GM18907 (cell line): ENCODE measurements around the gene SERPINH1.

Source experiments
- ATAC-seq: cut with Tn5 transposase; IDR thresholded peaks from one replicate; pipeline ENCODE4 v1.9.1; 2021; ENCODE audit warnings: mild to moderate bottlenecking, moderate library complexity; ENCODE audit not compliant: unreplicated experiment

Gene SERPINH1

DNA sequence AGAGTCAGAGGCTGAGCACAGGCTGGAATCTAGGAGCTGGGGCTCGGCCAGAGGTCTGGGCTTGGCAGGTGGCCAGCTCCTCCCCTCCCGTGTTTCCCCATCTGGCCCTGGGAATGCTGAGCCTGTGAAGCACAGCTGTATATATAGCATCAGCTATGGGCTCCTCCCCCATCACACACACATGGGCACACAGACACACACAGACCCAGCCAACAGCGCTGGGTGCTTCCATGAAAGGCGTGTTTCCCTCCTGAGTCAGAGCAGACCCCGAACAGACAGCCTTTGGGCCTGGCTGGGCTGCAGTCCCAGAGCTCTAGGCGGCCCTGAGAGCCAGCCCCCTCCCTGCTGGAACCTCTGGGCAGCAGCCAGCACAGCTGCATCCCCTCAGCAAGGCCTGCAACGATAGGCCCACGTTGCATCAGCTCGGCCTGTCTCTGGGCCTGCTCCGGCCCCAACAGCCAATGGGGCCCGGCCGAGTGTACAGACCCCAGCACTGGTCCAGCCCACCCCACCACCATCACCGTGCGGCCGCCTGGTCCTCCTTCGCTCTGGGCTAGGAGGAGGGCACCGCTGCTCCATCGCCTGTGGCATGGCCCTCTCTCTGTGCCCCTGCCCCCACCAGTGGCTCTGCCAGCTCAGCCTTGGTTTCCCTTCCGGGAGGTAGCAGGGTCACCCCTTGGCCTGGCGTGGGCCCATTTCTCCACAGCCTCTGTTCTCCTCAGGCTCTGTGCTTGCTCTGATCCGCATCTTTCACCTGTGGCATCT is 7.6 kb upstream of the SERPINH1 start:
- no peak for ATAC-seq

DNA sequence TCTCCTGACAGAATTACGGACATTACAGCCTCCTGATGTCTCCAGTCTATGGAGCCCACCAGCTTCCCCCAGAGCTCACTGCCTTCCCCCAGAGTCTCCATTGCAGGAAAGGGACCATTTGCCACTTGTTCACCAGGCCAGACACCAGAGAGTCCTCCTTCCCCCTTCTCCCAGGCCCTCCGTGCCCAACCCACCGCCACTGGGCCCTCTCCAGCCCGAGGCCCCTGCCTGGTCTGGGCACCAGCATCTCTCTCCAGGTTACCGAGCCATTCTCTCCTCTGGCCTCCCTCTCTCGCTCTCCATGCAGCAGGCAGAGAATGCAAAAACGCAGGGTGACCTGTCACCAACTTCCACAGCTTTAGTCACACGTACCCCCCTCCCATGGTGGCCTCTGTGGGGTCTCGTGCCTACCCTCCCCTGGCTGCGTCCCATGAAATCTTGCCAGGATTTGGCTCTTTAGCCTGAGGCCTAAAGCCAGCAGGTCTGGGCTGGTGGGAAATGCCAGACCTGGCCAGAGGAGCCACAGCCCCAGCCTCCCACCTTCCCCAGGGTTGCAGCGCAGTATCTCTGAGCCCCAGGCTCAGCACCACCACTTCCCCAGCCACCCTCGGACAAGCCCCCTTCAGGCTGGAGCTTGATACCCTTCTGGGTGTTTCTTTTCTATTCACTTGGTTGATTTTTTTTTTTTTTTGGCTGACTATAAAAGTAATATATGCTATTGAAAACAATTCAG is 6.8 kb upstream of the SERPINH1 start:
- ATAC-seq: no peak

DNA sequence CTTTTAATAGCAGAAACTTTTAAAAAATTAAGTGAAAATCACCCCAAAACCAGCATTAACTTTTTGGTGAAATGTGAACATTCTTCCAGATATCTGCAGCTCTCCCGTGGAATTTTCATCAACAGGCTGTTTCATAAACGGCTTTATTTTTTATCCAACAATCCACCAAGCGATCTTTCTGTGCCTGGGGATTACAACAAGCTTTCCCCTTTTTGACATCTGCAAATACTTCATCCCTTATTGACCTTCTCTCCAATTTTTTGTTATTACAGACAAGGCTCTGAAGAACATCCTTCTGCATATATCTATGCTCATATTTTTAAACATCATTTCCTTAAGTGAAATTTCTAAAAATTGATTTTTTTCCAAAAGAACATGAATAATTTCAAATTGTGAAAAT is 5.8 kb upstream of the SERPINH1 start:
- ATAC-seq: no peak

GRCh38 chr11:75557666-75558494 is 4.2 kb upstream of the SERPINH1 start:
- ATAC-seq: no peak

- no peak for ATAC-seq
Measured at GRCh38 chr11:75558939-75559843, 2.9 kb upstream of the SERPINH1 start.

DNA sequence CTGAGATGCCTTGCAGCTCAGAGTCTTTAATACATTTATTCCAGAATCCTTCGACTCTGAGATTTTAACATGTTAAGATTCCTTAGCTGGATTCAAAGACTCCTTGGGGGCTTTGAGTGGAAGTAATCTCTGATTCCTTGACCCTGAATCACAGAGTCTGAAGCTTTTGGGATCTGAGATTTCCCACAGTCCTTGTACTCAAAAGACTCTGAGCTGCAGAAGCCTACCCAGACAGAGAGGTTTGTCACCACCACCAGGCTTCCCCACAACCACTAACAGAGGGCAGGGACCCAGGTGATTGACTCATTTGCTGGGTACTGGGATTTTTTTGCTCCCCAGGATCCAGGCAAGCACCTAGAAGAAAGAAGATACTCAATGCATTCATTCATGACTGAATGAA is 1.4 kb upstream of the SERPINH1 start:
- ATAC-seq: no peak

DNA sequence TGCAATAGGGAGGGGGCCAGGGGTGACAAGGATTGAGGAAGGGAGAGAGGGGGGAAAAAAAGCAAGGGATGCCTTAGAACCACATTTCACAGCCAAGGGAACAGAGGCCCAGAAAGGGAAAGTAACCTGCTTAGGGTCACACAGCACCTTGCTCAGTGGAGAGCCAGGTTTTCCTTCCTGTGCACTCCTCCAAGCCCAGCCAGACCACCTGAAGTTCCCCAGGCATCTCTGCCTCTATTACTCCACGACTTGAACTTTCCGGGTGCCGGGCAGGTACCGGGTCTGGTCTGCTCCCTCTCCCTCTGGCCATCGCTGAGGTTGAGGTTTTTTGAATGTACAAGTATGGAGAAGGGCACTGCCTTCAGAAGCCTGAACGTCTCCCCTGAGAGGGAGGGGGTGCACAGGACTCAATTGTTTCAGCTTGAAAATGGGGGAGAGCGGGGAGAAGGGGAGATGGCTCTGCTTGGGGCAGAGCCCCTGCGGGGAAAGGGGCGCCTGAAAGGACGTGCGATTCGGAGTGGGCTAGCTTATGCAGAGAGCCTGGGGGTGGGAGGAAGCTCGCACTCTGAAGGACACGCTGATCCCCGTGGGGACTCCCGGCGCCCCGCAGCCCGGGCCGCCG is 516 bp upstream of the SERPINH1 start:
- no peak for ATAC-seq

DNA sequence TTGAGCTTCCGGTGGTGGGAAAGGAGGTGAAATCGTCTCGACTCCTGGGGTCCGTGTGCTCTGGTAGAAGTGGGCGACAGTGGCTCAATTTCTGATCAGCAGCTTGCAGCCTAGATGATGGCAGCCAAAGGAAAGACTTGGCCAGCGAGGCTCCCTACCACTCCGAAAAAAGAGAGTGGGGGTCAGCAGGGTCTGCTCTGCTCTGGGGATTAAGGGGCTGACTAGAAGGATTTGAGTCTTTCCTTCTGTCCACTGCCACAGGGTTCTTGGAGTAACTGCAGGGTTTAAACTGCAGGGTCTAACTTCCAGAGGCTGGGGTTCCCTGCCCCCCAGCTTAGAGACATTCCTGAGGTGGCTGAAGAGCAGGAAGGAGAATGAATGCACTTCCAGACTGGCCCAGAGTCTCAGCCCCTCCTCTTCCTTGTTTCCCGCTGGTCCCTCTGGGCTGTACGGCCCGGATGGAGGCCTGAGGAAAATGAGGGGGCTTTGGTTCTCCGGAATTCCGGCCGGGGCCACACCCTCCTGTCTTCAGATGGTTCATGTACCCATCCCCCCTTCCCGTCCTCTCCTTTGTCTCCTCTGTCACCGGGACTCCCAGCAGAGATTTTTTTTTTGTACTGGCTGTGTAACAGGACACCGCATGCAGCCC is 907 bp downstream of the SERPINH1 start:
- no peak for ATAC-seq

DNA sequence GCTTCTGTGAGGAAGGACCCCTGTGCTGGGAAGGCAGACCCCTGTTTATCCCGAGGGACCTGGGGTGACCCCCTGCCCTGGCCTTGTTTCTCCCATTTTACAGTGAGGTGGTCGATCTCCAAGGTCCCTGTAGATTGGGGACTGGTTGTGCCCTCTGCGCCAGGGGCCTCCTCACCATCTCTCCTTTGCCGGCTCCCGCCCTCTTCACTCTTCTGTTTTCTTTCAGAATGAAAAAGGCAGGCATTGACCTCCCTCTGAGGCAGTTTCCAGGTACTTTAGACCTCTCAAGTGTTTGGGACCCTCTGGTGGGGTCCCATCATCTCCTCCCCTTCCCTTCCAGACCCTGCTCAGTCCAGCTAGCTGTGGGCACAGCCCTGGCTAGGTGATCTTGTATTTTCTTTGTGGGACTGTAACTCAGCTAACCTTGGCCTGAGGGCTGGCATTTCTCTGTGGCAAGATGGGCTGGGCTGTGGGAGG is 1.5 kb downstream of the SERPINH1 start:
- ATAC-seq: no peak

GRCh38 chr11:75563978-75564552 is 2.0 kb downstream of the SERPINH1 start:
- no peak for ATAC-seq

- no peak for ATAC-seq
Measured at GRCh38 chr11:75565221-75565814, 3.3 kb downstream of the SERPINH1 start.

GRCh38 chr11:75565916-75566762 is 4.1 kb downstream of the SERPINH1 start:
- ATAC-seq: no peak

GRCh38 chr11:75566763-75567279 is 4.8 kb downstream of the SERPINH1 start:
- ATAC-seq: no peak

DNA sequence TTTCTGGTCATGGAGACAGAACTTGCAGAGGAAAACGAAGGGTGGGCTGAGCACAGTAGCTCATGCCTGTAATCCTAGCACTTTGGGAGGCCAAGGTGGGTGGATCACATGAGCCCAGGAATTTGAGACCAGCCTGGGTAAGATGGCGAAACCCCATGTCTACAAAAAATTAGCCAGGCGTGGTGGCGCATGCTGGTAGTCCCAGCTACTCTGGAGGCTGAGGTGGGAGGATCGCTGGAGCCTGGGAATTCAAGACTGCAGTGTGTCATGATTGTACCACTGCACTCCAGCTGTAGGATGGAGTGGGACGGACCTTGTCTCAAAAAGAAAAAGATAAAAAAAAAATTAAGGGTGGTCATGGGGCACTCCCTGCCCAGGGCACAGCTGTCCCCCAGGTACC is 5.9 kb downstream of the SERPINH1 start:
- ATAC-seq: no peak

GRCh38 chr11:75568616-75569219 is 6.7 kb downstream of the SERPINH1 start:
- no peak for ATAC-seq

DNA sequence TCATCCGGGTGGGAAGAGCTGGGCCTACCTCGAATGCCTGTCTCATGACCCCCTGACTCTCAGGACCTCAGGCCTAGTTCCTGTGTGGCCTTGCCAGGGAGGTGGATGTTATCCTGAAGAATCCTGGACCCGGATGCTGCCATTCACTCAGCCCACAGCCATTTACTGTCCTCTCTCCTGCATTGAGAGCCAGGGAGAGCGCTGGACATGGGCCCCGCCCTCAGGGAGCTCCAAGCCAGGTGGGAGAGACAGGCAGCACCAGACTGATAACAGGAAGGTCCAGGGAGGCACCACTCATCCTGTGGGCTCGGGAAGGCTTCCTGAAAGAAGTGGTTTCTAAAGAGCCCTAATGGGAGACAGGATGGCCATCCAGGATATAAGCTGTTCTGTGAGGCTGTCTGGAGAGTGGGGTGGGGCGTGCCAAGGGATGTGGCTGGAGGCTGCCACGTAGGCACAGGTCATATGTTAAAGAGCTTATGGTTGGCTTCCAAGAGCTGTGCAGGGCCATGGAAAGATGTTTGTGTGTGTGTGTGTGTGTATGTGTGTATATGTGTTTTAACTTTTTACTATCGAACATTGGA is 8.6 kb downstream of the SERPINH1 start:
- ATAC-seq: no peak

DNA sequence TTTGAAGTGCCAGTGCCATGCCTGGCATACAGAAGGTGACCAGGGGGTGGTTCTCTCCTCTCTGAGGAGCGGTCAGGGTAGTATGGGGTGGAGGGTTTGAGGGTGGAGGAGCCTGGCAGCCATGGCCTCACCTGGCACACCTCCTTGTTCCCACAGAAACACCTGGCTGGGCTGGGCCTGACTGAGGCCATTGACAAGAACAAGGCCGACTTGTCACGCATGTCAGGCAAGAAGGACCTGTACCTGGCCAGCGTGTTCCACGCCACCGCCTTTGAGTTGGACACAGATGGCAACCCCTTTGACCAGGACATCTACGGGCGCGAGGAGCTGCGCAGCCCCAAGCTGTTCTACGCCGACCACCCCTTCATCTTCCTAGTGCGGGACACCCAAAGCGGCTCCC is 9.6 kb downstream of the SERPINH1 start:
- no peak for ATAC-seq
